NCI-H2171 (cell line): ENCODE measurements around the gene SNX30.
A peak's percentile ranks its signal among the peaks of the same experiment; 100 is the strongest.

ENCODE experiments used
- DNase-seq: peaks from one replicate; lab custom pipeline; 2025; lab: John Stamatoyannopoulos, UW

The SNX30 gene

DNA sequence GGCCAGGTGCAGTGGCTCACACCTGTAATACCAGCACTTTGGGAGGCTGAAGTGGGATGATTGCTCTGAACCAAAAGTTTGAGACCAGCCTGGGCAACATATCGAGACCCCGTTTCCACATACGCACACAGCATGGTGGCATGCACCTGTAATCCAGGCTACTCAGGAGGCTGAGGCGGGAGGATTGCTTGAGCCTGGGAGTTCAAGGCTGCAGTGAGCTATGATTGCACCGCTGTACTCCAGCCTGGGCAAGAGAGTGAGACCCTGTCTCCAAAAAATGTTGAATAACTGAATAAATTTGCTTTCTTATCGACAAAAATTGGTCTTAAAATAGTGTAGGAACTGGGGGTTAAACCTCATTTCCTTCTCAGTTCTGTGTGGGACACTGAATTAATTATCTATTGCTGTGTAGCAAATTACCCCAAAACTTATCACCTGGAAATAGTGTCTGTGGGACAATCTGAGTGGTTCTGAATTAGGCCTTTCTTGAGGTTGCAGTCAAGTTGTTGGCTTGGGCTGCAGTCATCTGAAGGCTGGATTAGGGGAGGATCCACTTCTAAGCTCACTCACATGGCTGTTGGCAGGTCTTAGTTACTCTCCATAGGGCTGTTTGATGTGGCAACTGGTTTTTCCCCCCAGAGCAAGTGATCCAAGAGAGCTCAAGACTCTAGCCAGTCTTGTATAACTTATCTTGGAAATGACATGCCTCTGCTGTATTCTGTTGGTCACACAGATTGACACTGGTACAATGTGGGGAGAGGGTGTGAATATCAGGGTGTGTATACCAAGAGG is 2.0 kb downstream of the SNX30 start:
- DNase-seq = no peak

DNA sequence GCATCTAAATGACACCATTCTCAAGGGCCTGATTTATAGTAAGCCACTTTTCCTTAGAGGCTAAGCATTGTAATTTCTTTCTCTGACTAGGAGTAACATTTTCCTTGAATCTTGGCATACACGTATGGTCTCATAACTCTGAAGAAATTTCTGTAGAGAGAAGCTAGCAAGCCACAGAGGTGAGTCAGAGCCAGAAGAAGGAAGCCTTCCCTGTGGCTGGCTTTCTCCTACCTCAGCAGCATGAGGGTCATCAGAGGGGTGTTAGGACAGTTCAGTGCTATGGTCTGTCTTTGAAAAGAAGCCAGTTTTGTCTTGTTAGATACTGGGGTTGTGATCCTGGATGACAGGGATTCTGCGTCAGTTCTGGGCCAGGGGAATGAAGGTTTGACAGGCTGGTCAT is 3.2 kb downstream of the SNX30 start:
- DNase-seq = no peak

DNA sequence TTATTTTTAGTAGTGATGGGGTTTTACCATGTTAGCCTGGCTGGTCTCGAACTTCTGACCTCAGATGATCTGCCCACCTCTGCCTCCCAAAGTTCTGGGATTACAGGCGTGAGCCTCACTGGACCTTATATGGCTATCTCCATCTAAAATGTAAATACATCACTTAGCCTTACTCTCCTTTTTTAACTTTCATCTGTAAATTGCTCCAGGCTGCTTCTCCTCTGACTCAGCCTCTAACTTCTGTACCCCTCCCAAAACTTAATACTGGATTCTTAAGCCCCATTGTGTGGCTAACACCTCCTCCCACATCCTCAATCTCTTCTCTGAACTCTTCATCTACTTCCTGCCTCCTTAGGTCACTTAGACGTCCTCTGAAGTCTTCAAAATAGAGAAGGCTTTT is 4.0 kb downstream of the SNX30 start:
- DNase-seq = no peak

DNA sequence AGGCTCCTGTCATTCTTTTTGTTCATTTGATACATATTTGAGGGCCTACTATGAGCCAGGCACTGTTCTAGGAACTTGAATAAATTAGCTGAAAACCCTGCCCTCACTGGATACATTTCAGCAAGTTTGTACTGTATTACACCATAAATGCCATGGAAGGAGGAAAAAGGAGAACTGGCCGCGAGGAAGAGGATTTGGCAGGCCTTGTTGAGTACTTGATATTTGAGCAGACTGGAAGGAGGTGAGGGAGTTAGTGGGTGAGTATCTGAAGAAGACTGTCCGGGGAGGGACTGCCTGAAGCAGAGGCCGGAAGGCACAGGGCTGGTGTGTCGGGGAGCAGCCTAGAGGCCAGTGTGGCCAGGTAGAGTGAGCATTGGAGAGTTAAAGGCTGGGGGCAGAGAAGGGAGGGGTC is 4.5 kb downstream of the SNX30 start:
- DNase-seq = no peak

DNA sequence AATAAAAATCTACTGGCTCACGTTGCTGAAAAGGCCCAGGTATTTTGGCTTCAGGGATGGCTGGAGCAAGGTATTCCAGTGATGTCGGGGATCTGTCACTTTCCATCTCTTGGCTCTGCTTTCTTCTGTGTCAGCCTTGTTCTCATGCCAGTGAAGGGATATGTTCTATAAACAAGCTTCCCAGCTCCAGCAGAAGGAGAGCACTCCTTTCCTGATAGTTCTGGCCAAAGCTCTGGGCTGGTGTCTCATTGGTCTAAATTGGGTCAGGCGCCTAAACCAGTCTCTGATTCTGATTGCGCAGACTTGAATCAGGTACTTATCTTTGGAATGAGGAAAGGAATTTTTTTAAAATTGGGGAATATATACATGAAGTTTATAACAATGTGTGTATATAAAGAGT is 5.1 kb downstream of the SNX30 start:
- DNase-seq = no peak

DNA sequence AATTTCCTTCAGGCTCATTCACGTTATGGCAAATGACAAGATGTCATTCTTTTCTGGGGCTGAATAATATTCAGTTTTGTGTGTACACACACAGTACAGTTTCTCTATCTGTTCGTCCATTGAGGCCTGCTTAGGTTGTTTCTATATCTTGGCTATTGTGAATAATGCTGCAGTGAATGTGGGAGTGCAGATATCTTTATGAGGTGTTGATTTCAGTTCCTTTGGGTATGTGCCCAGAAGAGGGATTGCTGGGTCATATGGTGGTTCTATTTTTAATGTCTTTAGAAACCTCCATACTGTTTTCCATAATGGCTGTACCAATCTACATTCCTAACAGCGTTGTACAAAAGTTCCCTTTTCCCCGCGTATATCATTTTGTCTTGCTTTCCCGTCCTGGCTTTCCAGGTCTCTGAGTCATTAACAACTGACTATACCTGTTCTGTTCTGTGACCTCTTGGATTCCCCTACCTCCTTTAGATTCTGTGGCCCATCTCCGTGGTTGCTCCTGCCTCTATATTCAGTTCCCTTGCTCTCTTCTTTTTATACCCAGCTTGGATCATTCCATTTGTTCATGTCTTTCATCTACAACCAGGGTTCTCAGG is 6.8 kb downstream of the SNX30 start:
- DNase-seq = no peak

DNA sequence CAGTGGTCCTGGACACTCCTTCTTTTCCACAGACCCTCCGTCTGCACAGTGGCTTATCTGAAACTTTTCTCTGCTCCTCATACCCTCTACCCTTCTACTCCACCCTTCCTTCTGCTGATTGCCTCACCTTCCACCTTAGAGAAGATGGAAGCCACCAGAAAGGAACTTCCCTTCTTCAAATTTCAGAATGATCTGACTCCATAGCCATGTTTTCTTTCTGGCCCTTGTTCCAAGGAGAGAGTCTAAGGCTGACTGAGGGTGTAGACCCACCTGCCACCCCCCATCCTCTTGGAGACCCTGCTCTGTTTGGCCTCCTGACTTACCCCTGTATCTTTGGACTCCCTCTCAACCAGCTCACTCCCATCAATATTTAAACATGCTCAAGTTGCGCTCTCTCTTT is 7.4 kb downstream of the SNX30 start:
- DNase-seq = no peak

DNA sequence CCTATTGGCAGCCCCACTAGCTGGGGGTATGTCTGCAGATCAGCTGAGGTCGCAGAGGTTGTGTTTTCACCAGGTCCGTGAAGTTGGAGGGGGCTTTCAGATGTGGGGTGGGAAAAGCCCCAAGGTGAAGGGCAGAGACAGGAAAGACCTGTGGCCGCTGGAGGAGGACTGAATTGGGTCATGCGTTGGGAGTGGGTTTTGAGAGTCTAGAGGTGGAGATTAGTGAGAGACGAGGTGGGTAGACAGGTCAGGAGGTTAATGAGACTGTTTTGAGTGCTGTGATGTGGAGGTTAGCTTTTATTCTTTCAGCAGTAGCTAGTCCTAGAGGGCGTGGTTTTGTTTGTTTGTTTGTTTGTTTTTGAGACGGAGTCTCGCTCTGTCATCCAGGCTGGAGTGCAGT is 10.3 kb downstream of the SNX30 start:
- no peak for DNase-seq

DNA sequence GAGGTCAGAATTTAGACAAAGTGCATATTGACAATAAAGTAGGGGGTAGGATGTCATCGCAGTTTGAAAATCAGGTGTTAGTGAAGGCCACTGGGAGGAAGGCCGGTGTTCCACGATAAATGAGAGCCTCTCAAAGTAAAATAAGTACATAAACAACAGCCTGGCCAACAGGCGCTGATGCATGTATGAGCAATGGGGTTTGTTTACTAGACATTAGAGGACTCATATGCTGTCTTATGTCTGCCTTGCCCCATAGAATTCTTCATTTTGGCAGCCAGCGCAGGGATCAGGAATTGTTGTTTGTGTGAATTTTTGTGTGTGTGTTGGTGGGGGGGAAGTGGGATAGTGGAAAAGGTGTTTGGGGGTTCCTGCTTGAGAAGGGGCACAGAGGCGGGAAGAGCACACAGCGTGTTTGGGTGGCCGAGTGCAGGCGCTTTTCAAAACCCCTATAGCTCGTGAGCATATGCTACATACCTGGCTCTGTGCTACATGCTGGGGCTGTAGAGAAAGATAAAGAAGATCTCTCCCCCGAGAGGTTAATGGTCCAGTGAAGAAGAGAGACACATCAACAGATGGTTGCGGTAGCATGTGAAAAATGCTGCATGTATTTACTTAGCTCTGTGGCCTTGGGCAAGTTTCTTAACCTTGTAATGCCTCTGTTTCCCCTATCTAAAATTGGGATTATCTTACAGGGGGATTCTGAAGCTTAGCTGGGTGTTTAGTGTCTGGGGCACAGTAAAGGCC is 11.5 kb downstream of the SNX30 start:
- no peak for DNase-seq

DNA sequence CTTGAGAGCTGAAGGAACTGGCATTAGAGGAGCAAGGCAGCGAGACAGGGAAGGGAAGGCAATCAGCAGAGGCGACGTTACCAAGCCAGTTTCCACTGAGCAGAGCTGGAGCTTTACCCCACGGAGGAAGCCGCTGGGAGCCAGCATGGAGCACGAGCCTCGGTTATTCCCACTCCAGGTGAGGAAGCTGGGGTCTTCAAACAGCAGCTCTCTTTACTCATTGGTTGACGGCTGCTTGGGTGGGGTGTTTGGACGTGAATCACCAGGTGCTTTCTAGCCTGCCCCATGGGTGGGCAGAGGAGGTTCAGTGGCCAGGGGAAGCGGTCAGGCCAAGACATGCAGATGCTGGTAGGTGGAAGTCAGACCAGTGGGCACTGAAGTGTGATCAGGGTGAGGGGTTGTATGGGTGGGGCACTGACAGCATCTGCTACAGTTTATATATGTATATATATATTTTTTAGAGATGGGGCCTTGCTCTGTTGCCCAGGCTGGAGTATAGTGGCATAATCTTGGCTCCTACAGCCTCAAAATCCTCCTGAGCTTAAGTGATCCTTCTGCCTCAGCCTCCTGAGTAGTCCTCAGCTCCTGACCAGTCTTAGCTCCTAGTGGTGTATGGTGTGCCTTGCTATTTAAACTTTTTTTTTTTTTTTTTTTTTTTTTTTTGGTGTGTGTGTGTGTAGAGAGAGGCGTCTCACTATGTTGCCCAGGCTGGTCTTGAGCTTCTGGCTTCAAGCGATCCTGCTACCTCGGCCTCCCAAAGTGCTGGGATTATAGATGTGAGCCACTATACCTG is 12.4 kb downstream of the SNX30 start:
- DNase-seq = no peak

DNA sequence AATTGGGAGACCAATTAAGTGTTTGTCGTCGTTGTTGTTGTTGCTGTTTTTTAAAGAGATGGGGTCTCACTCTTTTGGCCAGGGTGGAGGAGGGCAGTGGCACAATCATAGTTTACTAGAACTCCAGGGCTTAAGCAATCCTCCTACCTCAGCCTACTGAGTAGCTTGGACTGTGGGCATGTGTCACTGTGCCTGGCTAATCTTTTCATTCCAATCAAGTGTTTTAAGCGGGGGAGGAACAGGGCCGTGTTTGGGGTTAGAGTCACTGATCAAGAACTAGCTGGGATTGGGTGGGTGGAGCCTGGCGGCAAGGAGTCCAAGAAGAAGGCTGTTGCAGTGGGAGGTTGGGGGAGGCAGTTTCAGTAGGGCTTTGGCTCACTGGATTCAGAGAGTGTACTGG is 13.8 kb downstream of the SNX30 start:
- no peak for DNase-seq

DNA sequence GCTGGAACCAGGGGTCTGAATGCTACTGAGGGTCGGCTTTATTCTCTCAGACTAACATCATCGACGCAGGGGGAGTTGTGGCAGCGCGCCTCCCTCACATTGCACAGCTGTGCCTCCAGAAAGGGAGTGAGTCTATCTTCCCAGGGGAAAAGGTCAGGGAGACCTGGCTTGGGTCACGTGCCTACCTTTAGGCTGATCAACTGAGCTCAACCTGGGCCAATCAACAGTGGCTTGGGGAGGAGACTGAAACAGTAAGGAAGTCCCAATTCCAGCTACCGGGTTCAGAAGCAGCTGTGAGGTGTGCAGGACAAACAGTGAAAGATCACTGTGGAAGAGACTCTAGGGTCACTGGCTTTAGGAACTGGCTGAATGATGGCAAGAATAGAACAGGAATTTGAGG is 14.3 kb downstream of the SNX30 start:
- DNase-seq = peak; percentile 90

DNA sequence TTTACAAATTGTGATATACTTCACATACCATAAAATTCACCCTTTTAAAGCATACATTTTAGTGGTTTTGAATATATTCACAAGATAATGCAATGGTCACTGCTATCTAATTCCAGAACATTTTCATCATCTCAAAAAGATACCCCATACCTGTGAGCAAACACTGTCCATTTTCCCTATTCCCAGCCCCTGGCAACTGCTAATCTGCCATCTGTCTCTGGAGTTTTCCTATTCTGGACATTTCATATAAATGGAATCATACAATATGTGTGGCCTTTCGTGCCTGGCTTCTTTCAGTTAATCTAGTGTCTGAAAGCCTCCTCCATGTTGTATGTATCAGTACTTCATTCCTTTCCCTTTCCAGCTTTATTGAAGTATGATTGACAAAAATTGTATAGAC is 14.7 kb downstream of the SNX30 start:
- no peak for DNase-seq

DNA sequence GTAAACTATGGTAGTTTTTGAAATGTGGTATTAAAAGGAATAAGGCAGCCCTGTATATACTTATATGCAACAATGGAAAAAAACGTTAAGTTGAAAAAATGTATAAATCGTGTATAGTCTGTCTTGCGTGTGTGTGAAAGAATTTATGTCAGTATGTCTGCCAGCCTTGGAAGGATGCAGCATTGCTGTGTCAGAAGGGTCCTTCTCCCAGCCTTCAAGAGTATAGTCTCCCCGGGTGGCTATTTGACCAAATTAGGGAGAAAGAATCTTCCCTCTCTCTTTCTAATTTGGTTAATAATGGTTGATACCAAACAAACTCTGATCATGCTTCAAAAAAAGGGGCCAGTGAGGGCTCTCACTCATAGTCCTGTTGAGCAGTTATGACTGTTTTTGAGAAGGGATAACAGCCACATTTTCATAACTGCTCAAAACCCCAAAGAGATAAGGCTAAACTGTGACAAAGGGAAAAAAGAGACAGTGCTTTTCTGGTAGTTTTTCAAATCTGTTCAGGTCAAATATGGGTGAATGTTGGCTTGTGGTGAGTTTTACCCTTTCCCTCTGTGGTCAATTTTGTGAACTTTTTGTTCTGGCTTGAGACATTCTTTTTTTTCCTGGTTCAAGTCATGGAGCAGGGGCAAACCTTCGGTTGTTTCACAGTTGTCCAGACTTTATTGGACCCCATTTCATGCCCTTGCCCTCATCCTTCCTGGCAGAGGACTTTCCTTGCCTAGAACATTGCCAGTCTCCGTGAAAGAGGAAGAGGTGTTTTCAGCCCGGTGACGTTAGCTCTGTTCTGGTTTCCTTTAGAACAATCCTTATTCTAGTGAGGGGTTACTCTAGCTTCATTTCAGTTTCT is 21.0 kb downstream of the SNX30 start:
- no peak for DNase-seq

DNA sequence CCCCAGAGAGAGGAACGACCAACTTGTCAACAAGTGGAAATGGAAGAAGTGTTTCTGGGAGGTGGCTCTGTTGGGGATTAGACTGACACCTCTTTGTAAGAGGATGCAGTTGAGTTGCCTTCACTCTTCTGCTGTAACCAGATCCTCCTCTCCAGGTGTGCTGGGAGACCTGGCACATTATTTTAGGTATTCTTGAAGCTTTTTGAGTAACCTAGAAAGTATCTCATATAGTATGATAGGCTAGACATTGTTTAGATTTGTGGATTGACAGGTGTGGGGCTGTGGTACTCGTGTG is 21.6 kb downstream of the SNX30 start:
- DNase-seq = no peak

DNA sequence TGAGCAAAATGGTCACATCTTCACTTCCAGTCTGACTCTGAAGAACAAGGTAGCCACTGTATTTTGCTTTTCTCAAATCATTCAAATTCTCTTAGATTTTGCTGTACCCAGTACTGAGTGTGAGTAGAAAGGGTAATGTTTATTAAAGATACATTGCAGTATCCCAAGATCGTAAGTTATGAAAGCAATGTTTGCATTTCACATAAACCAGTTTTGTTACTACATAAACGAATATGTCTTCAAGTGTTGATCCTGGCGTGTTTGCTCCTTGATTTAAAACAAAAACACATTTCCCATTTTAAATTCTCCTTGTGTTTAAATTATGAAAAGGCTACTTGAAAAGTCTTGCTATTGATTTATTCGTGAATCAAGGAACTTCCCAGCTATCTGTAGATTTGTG is 22.0 kb downstream of the SNX30 start:
- no peak for DNase-seq

DNA sequence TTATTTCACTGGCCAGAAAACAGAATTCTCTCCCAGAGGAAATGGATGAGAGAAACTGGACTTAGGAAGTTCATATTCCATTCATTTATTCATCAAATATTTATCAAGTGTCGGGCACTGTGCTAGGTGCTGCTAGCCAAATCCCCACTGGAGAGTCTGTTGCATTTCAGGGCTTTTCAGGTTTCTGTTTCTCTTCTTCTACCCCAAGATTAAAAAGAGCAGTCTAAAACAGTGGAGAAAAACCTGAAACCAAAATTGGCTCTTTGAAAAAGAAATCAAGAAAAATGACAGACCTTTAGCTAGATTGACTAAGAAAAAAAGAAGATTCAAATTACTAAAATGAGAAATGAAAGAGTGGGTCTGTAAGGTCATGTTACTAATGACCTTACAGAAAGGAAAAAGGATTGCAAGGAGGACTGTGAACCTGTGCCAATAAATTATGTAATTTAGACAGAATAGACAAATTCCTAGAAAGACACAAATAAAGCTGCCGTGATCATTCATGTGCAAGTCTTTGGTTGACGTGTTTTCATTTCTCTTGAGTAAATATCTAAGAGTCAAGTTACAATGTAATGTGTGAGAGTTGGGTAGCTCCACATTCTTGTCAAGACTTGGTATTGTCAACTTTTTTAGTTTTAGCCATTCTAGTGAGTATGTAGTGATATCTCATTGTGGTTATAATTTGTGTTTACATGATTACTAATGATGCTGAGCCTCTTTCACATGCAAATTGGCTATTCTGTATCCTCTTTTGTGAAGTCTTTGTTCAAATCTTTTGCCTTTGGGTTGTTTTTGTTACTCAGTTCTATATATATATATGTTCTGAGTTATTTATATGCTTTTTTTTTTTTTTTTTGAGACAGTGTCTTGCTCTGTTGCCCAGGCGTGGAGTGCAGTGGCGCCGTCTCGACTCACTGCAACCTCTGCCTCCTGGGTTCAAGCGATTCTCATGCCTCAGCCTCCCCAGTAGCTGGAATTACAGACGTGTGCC is 23.7 kb downstream of the SNX30 start:
- DNase-seq = no peak

DNA sequence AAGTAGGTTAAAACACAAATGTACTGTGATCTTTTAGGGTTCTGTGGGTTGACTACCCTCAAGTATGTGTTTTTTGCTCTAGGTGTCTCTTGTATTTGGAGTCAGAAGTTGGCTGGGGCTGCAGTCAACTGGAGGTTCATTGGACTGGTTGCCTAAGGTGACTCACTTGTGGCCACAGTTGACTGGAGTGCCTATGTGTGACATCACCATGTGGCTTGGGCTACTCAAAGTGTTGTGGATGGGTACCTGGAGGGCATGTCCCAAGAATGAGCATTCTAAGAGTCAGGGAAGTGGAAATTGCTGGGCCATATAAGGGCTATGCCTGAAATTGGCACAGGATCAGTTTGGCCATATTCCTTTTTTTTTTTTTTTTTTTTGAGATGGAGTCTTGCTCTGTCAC is 27.4 kb downstream of the SNX30 start:
- no peak for DNase-seq

DNA sequence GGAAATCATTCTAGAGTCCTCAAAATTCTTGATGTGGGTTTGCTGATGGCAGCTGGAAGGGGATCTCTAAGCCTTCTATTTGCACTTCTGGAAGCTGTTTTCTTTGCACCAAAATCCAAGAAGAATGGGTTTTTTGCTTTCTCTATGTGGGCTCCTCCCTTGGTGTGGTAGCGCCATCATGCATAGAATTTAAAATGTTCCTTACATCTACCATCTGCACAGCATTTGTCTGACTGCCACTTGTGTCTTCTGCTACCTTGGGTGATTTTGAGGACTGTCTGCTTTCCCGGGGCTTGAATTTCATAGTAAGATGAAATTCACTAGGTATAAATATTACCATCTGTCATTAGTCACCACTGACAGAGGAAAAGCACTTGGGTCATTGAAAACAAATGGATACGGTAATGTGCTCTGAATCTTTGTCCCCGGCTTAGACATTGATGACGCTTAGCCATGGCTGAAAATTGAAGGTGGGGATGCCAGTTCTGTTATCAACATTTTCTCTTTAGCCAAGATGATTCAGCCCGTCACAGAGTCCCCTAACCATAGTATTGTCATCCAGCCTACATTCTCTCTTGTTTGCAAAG is 30.0 kb downstream of the SNX30 start:
- peak; percentile 74 for DNase-seq

DNA sequence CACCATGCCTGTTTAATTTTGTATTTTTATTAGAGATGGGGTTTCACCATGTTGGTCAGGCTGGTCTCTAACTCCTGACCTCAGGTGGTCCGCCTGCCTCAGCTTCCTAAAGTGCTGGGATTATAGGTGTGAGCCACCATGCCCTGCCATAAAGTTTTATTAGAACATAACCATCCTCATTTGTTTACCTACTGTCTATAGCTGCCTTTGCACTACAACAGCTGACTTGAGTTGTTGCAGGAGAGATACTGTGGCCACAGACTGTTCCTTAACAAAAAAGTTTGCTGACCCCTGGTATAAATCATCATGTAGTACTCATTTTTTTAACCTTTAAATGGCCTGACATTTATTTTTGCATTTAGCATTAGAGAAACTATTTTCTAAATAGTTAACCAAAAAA is 31.7 kb downstream of the SNX30 start:
- no peak for DNase-seq
